K562 (cell line): ENCODE data around the gene CSF1. TPM values are rescaled to one million over a fixed set of nuclear protein-coding genes. Genes with fewer than 3 reads are reported as not detected.

Experiments
- CBX3 ChIP-seq, 2 experiments: IDR thresholded peaks; 1 replicate in 1 of 2; 2 replicates in 1 of 2; pipeline ENCODE4 v1.6.1; 2012; ENCODE audit warnings: inconsistent platforms in 2 of 2, low read length in 2 of 2, borderline replicate concordance in 1 of 2, control low read depth in 1 of 2
- CREM ChIP-seq: IDR thresholded peaks from 2 replicates; pipeline ENCODE4 v1.6.1; 2014; ENCODE audit warnings: antibody characterized with exemption, low read depth
- HMGN3 ChIP-seq: IDR thresholded peaks from 2 replicates; pipeline ENCODE4 v1.6.1; 2011; ENCODE audit warnings: borderline replicate concordance, low read depth, mild to moderate bottlenecking, mixed read lengths, low read length; ENCODE audit not compliant: insufficient read length; ENCODE audit errors: extremely low read depth
- ILF3 ChIP-seq: fragments of 450-650 bp; IDR thresholded peaks from 2 replicates; pipeline ENCODE4 v1.6.1; 2018; ENCODE audit warnings: antibody characterized with exemption, mild to moderate bottlenecking, moderate library complexity, borderline replicate concordance
- MAFF ChIP-seq: IDR thresholded peaks from 2 replicates; pipeline ENCODE4 v1.6.1; 2012; ENCODE audit warnings: low read length, improper control_type of control experiment
- PHF21A ChIP-seq: fragments of 450-650 bp; IDR thresholded peaks from 2 replicates; pipeline ENCODE4 v1.6.1; 2017; ENCODE audit warnings: low read depth, borderline replicate concordance
- POLR2A ChIP-seq: fragments of 450-650 bp; conservative IDR thresholded peaks from 2 replicates; pipeline ENCODE4 v1.6.1; 2016
- POLR2G ChIP-seq: fragments of 200-400 bp; formaldehyde crosslinking; IDR thresholded peaks from 2 replicates; pipeline ENCODE4 v1.6.1; 2017; ENCODE audit warnings: low read depth, mild to moderate bottlenecking, antibody characterized with exemption, low read length, moderate library complexity
- PYGO2 ChIP-seq: fragments of 450-650 bp; IDR thresholded peaks from 2 replicates; pipeline ENCODE4 v1.6.1; 2016; ENCODE audit warnings: mild to moderate bottlenecking, missing genetic modification characterization, moderate library complexity, missing compliant biosample characterization
- RAD21 ChIP-seq, 2 experiments: fragments of 250-450 bp in 1 of 2; fragments of 450-650 bp in 1 of 2; sonication (Bioruptor Pico) in 1 of 2; formaldehyde crosslinking in 1 of 2; IDR thresholded peaks in 1 of 2; conservative IDR thresholded peaks in 1 of 2; 2 replicates each; pipeline versions ENCODE4 v1.4.0 to v1.8.0; 2020 to 2022; ENCODE audit warnings: mild to moderate bottlenecking in 2 of 2, moderate library complexity in 1 of 2
- SP2 ChIP-seq: IDR thresholded peaks from 2 replicates; pipeline ENCODE4 v1.6.1; 2011; ENCODE audit warnings: mild to moderate bottlenecking, low read depth, low read length, moderate library complexity; ENCODE audit not compliant: poor library complexity, severe bottlenecking; ENCODE audit errors: extremely low read depth
- TBP ChIP-seq: optimal IDR thresholded peaks from 2 replicates; pipeline ENCODE3; 2011; ENCODE audit warnings: low read depth, low read length, improper control_type of control experiment
- XRCC4 ChIP-seq: IDR thresholded peaks from one replicate; pipeline ENCODE4 v1.6.1; 2011; ENCODE audit not compliant: insufficient read depth, insufficient read length; ENCODE audit errors: extremely low read depth
- ZBTB11 ChIP-seq, 3 experiments: fragments of 200-800 bp in 1 of 3; fragments of 250-450 bp in 1 of 3; fragments of 450-650 bp in 1 of 3; sonication (Bioruptor Pico) in 1 of 3; sonication (Bioruptor generic) in 1 of 3; formaldehyde crosslinking in 1 of 3; IDR thresholded peaks; 2 replicates each; pipeline versions ENCODE4 v1.6.1 to v1.8.0; 2016 to 2022; ENCODE audit warnings: mild to moderate bottlenecking in 2 of 3, missing genetic modification characterization in 2 of 3, missing compliant biosample characterization in 1 of 3, moderate library complexity in 1 of 3
- ZBTB9 ChIP-seq: fragments of 450-650 bp; formaldehyde crosslinking; IDR thresholded peaks from 2 replicates; pipeline ENCODE4 v1.4.0; 2020; ENCODE audit warnings: mild to moderate bottlenecking, moderate library complexity
- ZMIZ1 ChIP-seq, 2 experiments: fragments of 150-350 bp in 1 of 2; IDR thresholded peaks; 2 replicates each; pipeline ENCODE4 v1.6.1; 2012 to 2016; ENCODE audit warnings: low read depth in 2 of 2, low read length in 2 of 2, mild to moderate bottlenecking in 1 of 2, moderate library complexity in 1 of 2
- ZNF165 ChIP-seq: fragments of 250-450 bp; sonication (Bioruptor Pico); IDR thresholded peaks from 2 replicates; pipeline ENCODE4 v1.4.0; 2020; ENCODE audit warnings: borderline replicate concordance
- ZNF347 ChIP-seq: fragments of 450-650 bp; formaldehyde crosslinking; IDR thresholded peaks from 2 replicates; pipeline ENCODE4 v1.4.0; 2020; ENCODE audit warnings: low read depth, mild to moderate bottlenecking, moderate library complexity
- ZNF77 ChIP-seq: fragments of 250-450 bp; sonication (Bioruptor Pico); IDR thresholded peaks from 2 replicates; pipeline ENCODE4 v1.5.0; 2020
- polyA plus RNA-seq, 8 experiments: library from polyadenylated mRNA; depleted of rRNA in 4 of 8; stranded (reverse) in 5 of 8; unstranded in 3 of 8; fragments of >200 nt; fragmentation: Nextera tagmentation in 2 of 8; fragmentation: Illumina TruSeq in 1 of 8; extraction: Ambion mirVana in 2 of 8; extraction: Trizol in 1 of 8; gene quantifications; 2 replicates each; pipeline versions ENCODE4 v1.2.1 to v1.2.3, GENCODE V29; 2011 to 2014; ENCODE audit warnings: inconsistent platforms in 1 of 8, missing spikeins in 1 of 8
- total RNA-seq, 7 experiments: library from RNA; depleted of rRNA in 6 of 7; stranded (reverse); fragments of >200 nt in 6 of 7; fragmentation: Illumina TruSeq in 2 of 7; extraction: Trizol in 2 of 7; gene quantifications; 2 replicates each; pipeline versions ENCODE4 v1.2.1 to v1.2.3, GENCODE V29; 2011 to 2021; ENCODE audit warnings: low replicate concordance in 1 of 7

The CSF1 gene
- total and polyA plus RNA-seq, 9 of the 15 experiments (the other 6 are each of a cell fraction or from before 2014, with no cell fraction given), result 0.18 to 11.8 (median 2.8) TPM

GRCh38 chr1:109923131-109923945, 12.7 kb downstream of the CSF1 start (continued):
- TF ChIP-seq CBX3 (IDR thresholded peaks at IDR 0.05; ENCODE audit: borderline replicate concordance in 1 of 2, low read length in 2 of 2), result peak in 1 of 2 experiments; percentile 19; a peak in 1 of 3 replicates
- TF ChIP-seq ZMIZ1 (IDR thresholded peaks at IDR 0.05; ENCODE audit: low read depth in 2 of 2, low read length in 2 of 2), result no peak
- no peak for TF ChIP-seq POLR2A
- TF ChIP-seq POLR2G, result peak; percentile 35; the same call in 1 of the 2 replicates
- TF ChIP-seq PYGO2, result no peak
- TF ChIP-seq CREM, result no peak
- TF ChIP-seq ZNF347 (CRISPR knock-in tag), result no peak
- TF ChIP-seq XRCC4, result no peak
- no peak for TF ChIP-seq ZBTB11 (CRISPR knock-in tag; IDR thresholded peaks at IDR 0.05)
- TF ChIP-seq SP2, result peak; percentile 40
- TF ChIP-seq RAD21 (CRISPR knock-in tag; conservative IDR thresholded peaks at IDR 0.05 in 1 of 2, IDR thresholded peaks at IDR 0.05 in 1 of 2), result peak in 1 of 2 experiments; percentile 71; a peak in 3 of 4 replicates
- peak; percentile 32 for TF ChIP-seq HMGN3
- TF ChIP-seq ZNF77 (CRISPR knock-in tag), result no peak
- no peak for TF ChIP-seq ZNF165 (CRISPR knock-in tag)
- no peak for TF ChIP-seq ILF3
- TF ChIP-seq TBP, result no peak
- TF ChIP-seq ZBTB9 (CRISPR knock-in tag), result no peak
- TF ChIP-seq PHF21A, result no peak
- TF ChIP-seq MAFF, result no peak
